Keratinocyte (primary cell): ENCODE results near the gene RGSL1. TPM values are rescaled to one million over a fixed set of nuclear protein-coding genes. Genes with fewer than 3 reads are reported as not detected.

Source experiments
- DNase-seq: peaks from one replicate; pipeline ENCODE4 v3.0.0-alpha.2; 2011; ENCODE audit warnings: low read depth, missing footprints, low spot score
- FAIRE-seq: peaks from 2 replicates; lab custom pipeline; 2011; peaks lifted over from hg19 to GRCh38; lab: Jason Lieb, UNC
- H2AFZ ChIP-seq: 2 replicates; pipeline ENCODE4 v1.6.0; 2012; ENCODE audit warnings: low read length, control low read depth, inconsistent platforms; ENCODE audit not compliant: control insufficient read depth
- H3K27ac ChIP-seq: 2 replicates; pipeline ENCODE4 v1.5.1; 2011; ENCODE audit warnings: low read length; ENCODE audit not compliant: control insufficient read depth, insufficient read depth
- H3K27me3 ChIP-seq: 3 replicates; pipeline ENCODE4 v1.6.0; 2011; ENCODE audit warnings: low read length; ENCODE audit not compliant: control insufficient read depth, insufficient read depth; ENCODE audit errors: extremely low read depth
- H3K36me3 ChIP-seq, 2 experiments: 2 replicates in 1 of 2; 3 replicates in 1 of 2; pipeline ENCODE4 v1.5.1; 2011; ENCODE audit warnings: low read length in 2 of 2, mild to moderate bottlenecking in 1 of 2; ENCODE audit not compliant: control insufficient read depth in 2 of 2, insufficient read depth in 2 of 2; ENCODE audit errors: extremely low read depth in 1 of 2
- H3K4me1 ChIP-seq: 3 replicates; pipeline ENCODE4 v1.5.1; 2011; ENCODE audit warnings: low read length; ENCODE audit not compliant: control insufficient read depth, insufficient read depth; ENCODE audit errors: extremely low read depth
- H3K4me2 ChIP-seq: 3 replicates; pipeline ENCODE4 v1.6.0; 2011; ENCODE audit warnings: low read depth, low read length; ENCODE audit not compliant: control insufficient read depth, insufficient read depth; ENCODE audit errors: extremely low read depth
- H3K4me3 ChIP-seq, 3 experiments: fragments of 200-600 bp in 1 of 3; sonication (generic) in 1 of 3; 2 replicates in 2 of 3; 3 replicates in 1 of 3; pipeline ENCODE4 v1.5.1; 2011 to 2016; ENCODE audit warnings: low read length in 3 of 3, mild to moderate bottlenecking in 3 of 3, control low read depth in 2 of 3, inconsistent platforms in 1 of 3, low read depth in 1 of 3, mixed read lengths in 1 of 3, mixed run types in 1 of 3, moderate library complexity in 1 of 3; ENCODE audit not compliant: control insufficient read depth in 2 of 3, insufficient read depth in 2 of 3; ENCODE audit errors: extremely low read depth in 1 of 3
- H3K79me2 ChIP-seq: 2 replicates; pipeline ENCODE4 v1.6.0; 2012; ENCODE audit warnings: low read length; ENCODE audit not compliant: control insufficient read depth, insufficient read depth
- H3K9ac ChIP-seq: 3 replicates; pipeline ENCODE4 v1.6.0; 2011; ENCODE audit warnings: low read length; ENCODE audit not compliant: control insufficient read depth, insufficient read depth; ENCODE audit errors: extremely low read depth
- H3K9me1 ChIP-seq: 3 replicates; pipeline ENCODE4 v1.6.0; 2011; ENCODE audit warnings: low read length; ENCODE audit not compliant: control insufficient read depth, insufficient read depth; ENCODE audit errors: extremely low read depth
- H3K9me3 ChIP-seq: 2 replicates; pipeline ENCODE4 v1.5.1; 2012; ENCODE audit warnings: low read depth, low read length; ENCODE audit not compliant: control insufficient read depth
- H4K20me1 ChIP-seq: 3 replicates; pipeline ENCODE4 v1.6.0; 2011; ENCODE audit warnings: low read length; ENCODE audit not compliant: control insufficient read depth, insufficient read depth; ENCODE audit errors: extremely low read depth
- EZH2 ChIP-seq: IDR thresholded peaks from one replicate; pipeline ENCODE4 v1.6.1; 2012; ENCODE audit warnings: inconsistent platforms, mild to moderate bottlenecking, low read length, moderate library complexity
- dilution Hi-C: fragments of 300-500 bp; cut with MboI; formaldehyde crosslinking; loops from one replicate; pipeline ENCODE4 v1.7.0; 2020; ENCODE audit warnings: low sequenced_read_pairs; ENCODE audit not compliant: extremely low pct_ligation_motif_present
- polyA plus RNA-seq, 5 experiments: library from polyadenylated mRNA; depleted of rRNA in 3 of 5; stranded (reverse) in 3 of 5; stranded (forward) in 1 of 5; unstranded in 1 of 5; fragments of >200 nt; gene quantifications; 1 replicate in 1 of 5; 2 replicates in 3 of 5; 3 replicates in 1 of 5; pipeline versions ENCODE4 v1.2.1 to v1.2.3, GENCODE V29; 2011 to 2012; ENCODE audit warnings: missing spikeins in 2 of 5, low read depth in 1 of 5, low replicate concordance in 1 of 5
- TF ChIP-seq, protein P1 (sequence below), 3 experiments: IDR thresholded peaks in 1 of 3; conservative IDR thresholded peaks in 1 of 3; optimal IDR thresholded peaks in 1 of 3; 2 replicates in 2 of 3; 3 replicates in 1 of 3; pipeline versions ENCODE3 to v1.5.1; 2011; ENCODE audit warnings: low read length in 3 of 3, mild to moderate bottlenecking in 3 of 3, moderate library complexity in 2 of 3, control low read depth in 1 of 3, inconsistent platforms in 1 of 3; ENCODE audit not compliant: insufficient read depth in 2 of 3; ENCODE audit errors: extremely low read depth in 1 of 3

Gene RGSL1
- polyA plus RNA-seq, 1 donor (not counting 4 experiments of a cell fraction or from before 2014, with no cell fraction given) = not detected

DNA sequence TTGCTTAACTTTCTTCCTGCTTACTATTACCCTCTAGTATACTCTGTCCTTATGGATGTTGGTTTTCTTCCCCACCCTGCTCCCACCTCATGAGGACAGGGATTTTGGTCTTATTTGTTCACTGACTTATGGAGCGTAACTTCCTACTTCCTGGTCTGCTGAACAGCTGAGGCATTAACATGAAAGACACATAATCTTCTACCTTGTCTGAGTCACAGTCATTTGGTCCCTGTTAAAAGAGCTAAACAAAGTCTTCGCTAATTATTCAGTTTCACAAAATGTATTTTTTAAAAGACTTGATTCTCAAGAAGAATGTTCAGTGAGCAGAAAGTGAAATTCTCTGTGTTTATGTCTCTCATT, 120.6 kb downstream of the RGSL1 start:
- Histone ChIP-seq H3K27ac (no peak overlapping the region), H3K4me1 (peaks cover 7% of the 10 kb centered on the region), H2AFZ (no peak overlapping the region), H3K4me3 (no peak overlapping the region), H3K27me3 (no peaks in the 10 kb centered on the region), H4K20me1 (no peaks in the 10 kb centered on the region), H3K9me3 (no peaks in the 10 kb centered on the region), H3K9me1 (no peaks in the 10 kb centered on the region), H3K9ac (no peak overlapping the region), H3K79me2 (no peaks in the 10 kb centered on the region), H3K4me2 (no peak overlapping the region), H3K36me3 (no peaks in the 10 kb centered on the region)
- FAIRE-seq (no peak), DNase-seq (no peak)
- TF ChIP-seq EZH2 = no peak
- TF ChIP-seq, protein P1, sequence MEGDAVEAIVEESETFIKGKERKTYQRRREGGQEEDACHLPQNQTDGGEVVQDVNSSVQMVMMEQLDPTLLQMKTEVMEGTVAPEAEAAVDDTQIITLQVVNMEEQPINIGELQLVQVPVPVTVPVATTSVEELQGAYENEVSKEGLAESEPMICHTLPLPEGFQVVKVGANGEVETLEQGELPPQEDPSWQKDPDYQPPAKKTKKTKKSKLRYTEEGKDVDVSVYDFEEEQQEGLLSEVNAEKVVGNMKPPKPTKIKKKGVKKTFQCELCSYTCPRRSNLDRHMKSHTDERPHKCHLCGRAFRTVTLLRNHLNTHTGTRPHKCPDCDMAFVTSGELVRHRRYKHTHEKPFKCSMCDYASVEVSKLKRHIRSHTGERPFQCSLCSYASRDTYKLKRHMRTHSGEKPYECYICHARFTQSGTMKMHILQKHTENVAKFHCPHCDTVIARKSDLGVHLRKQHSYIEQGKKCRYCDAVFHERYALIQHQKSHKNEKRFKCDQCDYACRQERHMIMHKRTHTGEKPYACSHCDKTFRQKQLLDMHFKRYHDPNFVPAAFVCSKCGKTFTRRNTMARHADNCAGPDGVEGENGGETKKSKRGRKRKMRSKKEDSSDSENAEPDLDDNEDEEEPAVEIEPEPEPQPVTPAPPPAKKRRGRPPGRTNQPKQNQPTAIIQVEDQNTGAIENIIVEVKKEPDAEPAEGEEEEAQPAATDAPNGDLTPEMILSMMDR (optimal IDR thresholded peaks at IDR 0.05 in 1 of 3, IDR thresholded peaks at IDR 0.05 in 1 of 3, conservative IDR thresholded peaks at IDR 0.05 in 1 of 3; ENCODE audit: extremely low read depth in 1 of 3, insufficient read depth in 2 of 3, low read length in 3 of 3) = no peak
- dilution Hi-C loops = no loop called here

DNA sequence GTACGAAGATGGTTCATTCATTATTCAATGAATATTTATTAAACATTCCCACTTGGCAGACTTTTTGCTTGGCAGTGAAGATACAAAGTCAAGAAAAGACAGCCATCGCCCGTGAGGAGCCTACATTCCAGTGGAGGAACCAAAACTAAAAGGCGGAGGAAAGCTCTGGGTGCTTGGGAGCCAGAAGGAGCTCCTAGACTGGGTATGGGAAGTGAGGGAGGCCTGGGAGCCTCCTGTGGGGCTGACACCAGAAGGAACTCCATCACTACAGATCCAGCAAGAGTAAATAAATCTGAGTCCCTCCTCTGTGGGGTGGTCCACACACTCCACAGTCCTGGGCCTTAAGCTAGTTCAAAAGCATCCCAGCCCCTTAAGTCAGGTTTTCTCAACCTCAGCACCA, 124.2 kb downstream of the RGSL1 start:
- TF ChIP-seq, protein P1 (optimal IDR thresholded peaks at IDR 0.05 in 1 of 3, IDR thresholded peaks at IDR 0.05 in 1 of 3, conservative IDR thresholded peaks at IDR 0.05 in 1 of 3; ENCODE audit: extremely low read depth in 1 of 3, insufficient read depth in 2 of 3, low read length in 3 of 3) = no peak
- TF ChIP-seq EZH2 = no peak
- Histone ChIP-seq H2AFZ (no peak overlapping the region), H3K4me2 (no peak overlapping the region), H4K20me1 (no peaks in the 10 kb centered on the region), H3K9me1 (no peaks in the 10 kb centered on the region), H3K27ac (no peak overlapping the region), H3K79me2 (no peaks in the 10 kb centered on the region), H3K9ac (no peak overlapping the region), H3K27me3 (no peaks in the 10 kb centered on the region), H3K9me3 (no peaks in the 10 kb centered on the region), H3K4me3 (no peak overlapping the region), H3K4me1 (peaks cover 11% of the 10 kb centered on the region), H3K36me3 (no peaks in the 10 kb centered on the region)
- DNase-seq = no peak
- FAIRE-seq = no peak
- dilution Hi-C loops = no loop called here
